Measurements from ENCODE around the gene EVA1A.

- TF ChIP-seq POLR2AphosphoS5 (IDR thresholded peaks at IDR 0.05) (no peak), CTCF (IDR thresholded peaks at IDR 0.05) (no peak), POLR2A (IDR thresholded peaks at IDR 0.05) (no peak)
Measured at GRCh38 chr2:75503048-75503607, 57.6 kb downstream of the EVA1A start.

Measured in stomach (tissue), 4 donors.